G401.6 (cell line): ENCODE results near the gene AKTIP.

Source experiments
- FAIRE-seq: peaks from 2 replicates; lab custom pipeline; 2012; peaks lifted over from hg19 to GRCh38; lab: Jason Lieb, UNC

Gene AKTIP

GRCh38 chr16:53476867-53477266 is 26.1 kb downstream of the AKTIP start:
- no peak for FAIRE-seq

- no peak for FAIRE-seq
Measured at GRCh38 chr16:53465606-53466280, 37.3 kb downstream of the AKTIP start.

GRCh38 chr16:53458635-53459034 is 44.4 kb downstream of the AKTIP start:
- FAIRE-seq = no peak

- FAIRE-seq = no peak
Measured at GRCh38 chr16:53457670-53458069, 45.3 kb downstream of the AKTIP start.

GRCh38 chr16:53456625-53457024 is 46.4 kb downstream of the AKTIP start:
- no peak for FAIRE-seq

GRCh38 chr16:53453928-53454327 is 49.1 kb downstream of the AKTIP start:
- no peak for FAIRE-seq

GRCh38 chr16:53449816-53450517 is 53.0 kb downstream of the AKTIP start:
- no peak for FAIRE-seq

GRCh38 chr16:53446090-53446489 is 56.9 kb downstream of the AKTIP start:
- FAIRE-seq = no peak

- no peak for FAIRE-seq
Measured at GRCh38 chr16:53445534-53445933, 57.5 kb downstream of the AKTIP start.
